GM23338 (cell line): ENCODE data around the gene TSPOAP1.

Source experiments
- EZH2 ChIP-seq: fragments of 200-600 bp; sonication (generic); IDR thresholded peaks from one replicate; pipeline ENCODE4 v1.8.0; 2017; ENCODE audit warnings: antibody characterized with exemption, mild to moderate bottlenecking, low read depth; ENCODE audit not compliant: unreplicated experiment
- EZH2phosphoT487 ChIP-seq: fragments of 200-600 bp; sonication (generic); IDR thresholded peaks from one replicate; pipeline ENCODE4 v1.8.1; 2018; ENCODE audit warnings: antibody characterized with exemption; ENCODE audit not compliant: unreplicated experiment
- JUNB ChIP-seq: IDR thresholded peaks from one replicate; pipeline ENCODE4 v1.6.1; 2016; ENCODE audit warnings: antibody characterized with exemption; ENCODE audit not compliant: unreplicated experiment
- NANOG ChIP-seq: IDR thresholded peaks from 2 replicates; pipeline ENCODE4 v1.6.1; 2016; ENCODE audit warnings: antibody characterized with exemption, borderline replicate concordance
- POLR2AphosphoS5 ChIP-seq: IDR thresholded peaks from 2 replicates; pipeline ENCODE4 v1.6.1; 2016; ENCODE audit warnings: antibody characterized with exemption, low read depth
- TF ChIP-seq, protein P1 (sequence below), 2 experiments: fragments of 200-600 bp in 1 of 2; sonication (generic) in 1 of 2; conservative IDR thresholded peaks; 2 replicates each; pipeline versions ENCODE4 v1.5.1 to v1.6.1; 2016 to 2017; ENCODE audit warnings: antibody characterized with exemption in 2 of 2, low read depth in 2 of 2, mild to moderate bottlenecking in 2 of 2, moderate library complexity in 1 of 2
- TF ChIP-seq, protein P2 (sequence below): IDR thresholded peaks from one replicate; pipeline ENCODE4 v1.6.1; 2018; ENCODE audit warnings: antibody characterized with exemption; ENCODE audit not compliant: unreplicated experiment

DNA sequence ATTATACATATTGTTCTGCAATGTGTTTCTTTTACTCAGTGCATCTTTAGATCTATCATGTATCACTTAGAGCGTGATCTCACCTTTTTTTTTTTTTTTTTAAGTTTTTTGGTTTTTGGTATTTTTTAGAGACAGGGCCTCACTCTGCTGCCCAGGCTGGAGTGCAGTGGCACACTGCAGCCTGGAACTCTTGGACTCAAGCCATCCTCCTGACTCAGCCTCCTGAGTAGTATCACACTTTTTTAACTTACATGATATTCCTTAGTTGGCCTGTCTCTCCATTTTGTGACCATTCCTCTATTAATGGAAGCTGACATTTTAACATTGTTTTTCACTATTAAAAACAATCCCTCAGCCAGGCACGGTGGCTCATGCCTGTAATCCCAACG lies 43.2 kb downstream of the TSPOAP1 start:
- TF ChIP-seq JUNB, result no peak
- TF ChIP-seq POLR2AphosphoS5, result no peak
- TF ChIP-seq, protein P1, sequence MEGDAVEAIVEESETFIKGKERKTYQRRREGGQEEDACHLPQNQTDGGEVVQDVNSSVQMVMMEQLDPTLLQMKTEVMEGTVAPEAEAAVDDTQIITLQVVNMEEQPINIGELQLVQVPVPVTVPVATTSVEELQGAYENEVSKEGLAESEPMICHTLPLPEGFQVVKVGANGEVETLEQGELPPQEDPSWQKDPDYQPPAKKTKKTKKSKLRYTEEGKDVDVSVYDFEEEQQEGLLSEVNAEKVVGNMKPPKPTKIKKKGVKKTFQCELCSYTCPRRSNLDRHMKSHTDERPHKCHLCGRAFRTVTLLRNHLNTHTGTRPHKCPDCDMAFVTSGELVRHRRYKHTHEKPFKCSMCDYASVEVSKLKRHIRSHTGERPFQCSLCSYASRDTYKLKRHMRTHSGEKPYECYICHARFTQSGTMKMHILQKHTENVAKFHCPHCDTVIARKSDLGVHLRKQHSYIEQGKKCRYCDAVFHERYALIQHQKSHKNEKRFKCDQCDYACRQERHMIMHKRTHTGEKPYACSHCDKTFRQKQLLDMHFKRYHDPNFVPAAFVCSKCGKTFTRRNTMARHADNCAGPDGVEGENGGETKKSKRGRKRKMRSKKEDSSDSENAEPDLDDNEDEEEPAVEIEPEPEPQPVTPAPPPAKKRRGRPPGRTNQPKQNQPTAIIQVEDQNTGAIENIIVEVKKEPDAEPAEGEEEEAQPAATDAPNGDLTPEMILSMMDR (conservative IDR thresholded peaks at IDR 0.05; ENCODE audit: low read depth in 2 of 2), result no peak
- TF ChIP-seq, protein P2, sequence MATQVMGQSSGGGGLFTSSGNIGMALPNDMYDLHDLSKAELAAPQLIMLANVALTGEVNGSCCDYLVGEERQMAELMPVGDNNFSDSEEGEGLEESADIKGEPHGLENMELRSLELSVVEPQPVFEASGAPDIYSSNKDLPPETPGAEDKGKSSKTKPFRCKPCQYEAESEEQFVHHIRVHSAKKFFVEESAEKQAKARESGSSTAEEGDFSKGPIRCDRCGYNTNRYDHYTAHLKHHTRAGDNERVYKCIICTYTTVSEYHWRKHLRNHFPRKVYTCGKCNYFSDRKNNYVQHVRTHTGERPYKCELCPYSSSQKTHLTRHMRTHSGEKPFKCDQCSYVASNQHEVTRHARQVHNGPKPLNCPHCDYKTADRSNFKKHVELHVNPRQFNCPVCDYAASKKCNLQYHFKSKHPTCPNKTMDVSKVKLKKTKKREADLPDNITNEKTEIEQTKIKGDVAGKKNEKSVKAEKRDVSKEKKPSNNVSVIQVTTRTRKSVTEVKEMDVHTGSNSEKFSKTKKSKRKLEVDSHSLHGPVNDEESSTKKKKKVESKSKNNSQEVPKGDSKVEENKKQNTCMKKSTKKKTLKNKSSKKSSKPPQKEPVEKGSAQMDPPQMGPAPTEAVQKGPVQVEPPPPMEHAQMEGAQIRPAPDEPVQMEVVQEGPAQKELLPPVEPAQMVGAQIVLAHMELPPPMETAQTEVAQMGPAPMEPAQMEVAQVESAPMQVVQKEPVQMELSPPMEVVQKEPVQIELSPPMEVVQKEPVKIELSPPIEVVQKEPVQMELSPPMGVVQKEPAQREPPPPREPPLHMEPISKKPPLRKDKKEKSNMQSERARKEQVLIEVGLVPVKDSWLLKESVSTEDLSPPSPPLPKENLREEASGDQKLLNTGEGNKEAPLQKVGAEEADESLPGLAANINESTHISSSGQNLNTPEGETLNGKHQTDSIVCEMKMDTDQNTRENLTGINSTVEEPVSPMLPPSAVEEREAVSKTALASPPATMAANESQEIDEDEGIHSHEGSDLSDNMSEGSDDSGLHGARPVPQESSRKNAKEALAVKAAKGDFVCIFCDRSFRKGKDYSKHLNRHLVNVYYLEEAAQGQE, result no peak
- TF ChIP-seq EZH2phosphoT487, result no peak
- TF ChIP-seq EZH2, result no peak
- TF ChIP-seq NANOG, result no peak
